NB4 (cell line): ENCODE measurements around the gene NT5C3B.

ENCODE experiments used
- DNase-seq: peaks from one replicate; pipeline ENCODE4 v3.0.0; 2010; ENCODE audit warnings: low read depth
- H3K4me3 ChIP-seq: one replicate; pipeline ENCODE4 v1.5.1; 2011; ENCODE audit warnings: mild to moderate bottlenecking, low read depth, low read length, moderate library complexity
- CTCF ChIP-seq: IDR thresholded peaks from one replicate; pipeline ENCODE4 v1.5.1; 2012; ENCODE audit warnings: low read depth, low read length
- MAX ChIP-seq: IDR thresholded peaks from 2 replicates; pipeline ENCODE4 v1.6.1; 2011; ENCODE audit warnings: low read depth, low read length
- MYC ChIP-seq: IDR thresholded peaks from 2 replicates; pipeline ENCODE4 v1.6.1; 2011; ENCODE audit warnings: low read depth, low read length
- POLR2A ChIP-seq: IDR thresholded peaks from 2 replicates; pipeline ENCODE4 v1.6.1; 2011; ENCODE audit warnings: mild to moderate bottlenecking; ENCODE audit not compliant: insufficient read length; ENCODE audit errors: extremely low read depth

The NT5C3B gene

DNA sequence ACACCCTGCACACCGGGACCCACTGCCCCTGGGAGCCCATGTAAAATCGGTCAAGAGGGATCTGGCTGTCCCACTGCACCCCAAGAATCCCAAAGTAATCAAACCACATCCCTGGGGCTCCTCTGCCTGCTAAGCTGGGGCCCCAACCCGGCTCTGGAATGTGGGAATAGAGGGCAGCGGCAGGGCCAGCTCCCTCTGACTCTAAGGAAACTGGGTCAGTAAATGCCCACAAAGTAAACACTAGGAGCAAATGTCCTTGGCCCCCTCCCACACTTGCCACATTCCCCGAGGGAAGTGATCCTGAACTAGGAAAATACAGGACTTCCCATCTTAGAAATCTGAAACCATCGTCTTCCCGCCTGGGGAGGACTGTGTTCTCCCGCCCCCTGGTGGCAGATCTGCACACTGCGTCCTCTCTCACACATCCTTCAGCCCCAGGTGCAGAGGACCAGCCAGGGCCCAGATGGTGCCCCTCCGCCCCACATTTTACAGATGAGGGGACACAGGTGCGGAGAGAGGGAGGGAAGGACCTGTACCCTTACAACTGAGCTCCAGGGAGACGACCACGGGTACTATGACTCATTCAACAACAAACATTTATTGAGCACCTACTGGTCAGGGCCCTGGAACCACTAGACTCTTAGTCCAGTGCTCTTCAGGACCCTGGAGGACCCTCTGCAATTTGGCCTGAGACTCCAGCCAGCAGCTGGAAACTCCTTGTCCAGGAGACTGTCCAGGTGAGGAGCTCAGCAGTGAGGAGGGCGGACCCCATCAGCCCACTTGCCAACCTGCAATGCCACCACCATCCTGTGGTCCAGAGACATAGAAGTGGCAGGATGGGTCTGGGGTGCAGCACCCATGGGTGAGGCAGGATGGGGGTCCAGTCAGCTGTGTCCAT lies 34.4 kb downstream of the NT5C3B start:
- DNase-seq: peak; percentile 67
- H3K4me3 ChIP-seq: no peak overlapping the region
- TF ChIP-seq CTCF (peak; percentile 93), MYC (no peak), POLR2A (no peak), MAX (0 out of 2 replicates have a peak, but pooled peaks have one; percentile 23)

DNA sequence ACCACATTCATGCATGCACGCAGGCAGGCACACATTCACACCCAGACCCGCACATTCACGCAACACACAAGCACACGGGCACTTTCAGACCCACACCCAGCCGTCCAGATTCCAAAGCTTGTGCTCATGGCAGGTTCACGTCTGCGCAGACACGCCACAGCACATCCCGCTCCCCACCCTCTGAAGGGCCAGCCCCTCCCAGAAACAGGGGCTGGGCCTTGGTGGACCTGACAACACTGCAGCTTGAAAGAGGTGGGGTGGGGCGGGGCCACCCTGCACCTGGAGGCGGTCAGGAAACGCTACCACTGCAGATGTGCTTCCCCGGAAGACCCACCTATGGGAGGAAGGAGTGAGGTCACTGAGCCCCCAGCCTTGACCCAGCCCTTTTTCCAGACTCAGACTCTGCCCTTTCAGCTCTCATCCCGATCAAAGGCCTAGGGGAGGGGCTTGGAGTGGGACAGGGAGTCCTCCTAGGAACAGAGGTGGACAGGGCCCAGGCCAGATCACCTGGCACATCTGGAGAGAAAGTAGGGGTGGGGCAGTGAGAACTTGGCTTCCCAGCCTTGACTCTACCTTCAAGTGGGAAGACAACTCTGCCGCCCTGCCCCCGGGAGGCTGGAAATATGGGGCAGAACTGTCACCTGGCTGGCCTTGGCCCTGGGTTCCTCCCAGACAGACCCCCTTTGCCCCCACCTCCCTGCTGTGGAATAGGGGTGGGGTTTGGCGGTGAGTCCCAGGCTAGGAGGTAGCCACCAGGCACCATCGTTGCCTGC lies 35.2 kb downstream of the NT5C3B start:
- DNase-seq: no peak
- TF ChIP-seq MYC: no peak
- TF ChIP-seq CTCF: no peak
- no peak for TF ChIP-seq MAX
- TF ChIP-seq POLR2A: no peak
- no peak overlapping the region for H3K4me3 ChIP-seq

GRCh38 chr17:41799366-41799765 lies 36.7 kb downstream of the NT5C3B start:
- no peak overlapping the region for H3K4me3 ChIP-seq
- no peak for DNase-seq
- TF ChIP-seq MAX: no peak
- TF ChIP-seq MYC: no peak
- TF ChIP-seq CTCF: no peak
- TF ChIP-seq POLR2A: no peak

- TF ChIP-seq CTCF (no peak), MAX (no peak), MYC (no peak), POLR2A (no peak)
- H3K4me3 ChIP-seq: no peak overlapping the region
- DNase-seq: no peak
Measured at GRCh38 chr17:41797377-41797776, 38.7 kb downstream of the NT5C3B start.

- peak; percentile 56 for DNase-seq
- H3K4me3 ChIP-seq: no peak overlapping the region
- TF ChIP-seq CTCF: no peak
- no peak for TF ChIP-seq MAX
- TF ChIP-seq MYC: no peak
- no peak for TF ChIP-seq POLR2A
Measured at GRCh38 chr17:41796121-41796895, 39.7 kb downstream of the NT5C3B start.
